ENCODE measurements around the gene C7orf57.

DNA sequence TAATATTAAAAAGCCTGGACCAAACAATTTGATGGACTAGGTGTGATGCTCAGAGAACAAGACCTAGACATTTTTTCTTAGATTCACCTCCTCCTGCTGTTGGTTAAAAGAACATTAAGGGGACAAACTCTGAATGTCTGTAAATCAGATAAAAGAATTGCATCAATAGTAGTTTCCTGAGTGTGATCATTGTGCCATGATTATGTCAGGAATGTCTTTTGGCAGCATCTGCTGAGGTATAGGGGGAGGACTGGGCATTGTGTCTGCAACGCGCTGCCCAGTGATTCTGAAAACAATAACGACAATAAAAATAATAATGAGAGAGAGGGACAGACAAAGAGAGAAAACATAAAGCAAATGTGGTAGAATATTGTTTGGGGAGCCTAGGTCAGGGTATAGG, 6.9 kb downstream of the C7orf57 start:
- TF ChIP-seq RCOR1 (conservative IDR thresholded peaks at IDR 0.05; ENCODE audit: low read depth, low read length) (no peak), CREB1 (IDR thresholded peaks at IDR 0.05; ENCODE audit: low read depth) (no peak), ZZZ3 (IDR thresholded peaks at IDR 0.05; ENCODE audit: control insufficient read depth, insufficient read length, low read depth) (no peak), HDAC2 (IDR thresholded peaks at IDR 0.05) (no peak), MYC (IDR thresholded peaks at IDR 0.05; ENCODE audit: insufficient read depth, insufficient read length, insufficient replicate concordance, low read length, severe bottlenecking) (no peak), BHLHE40 (IDR thresholded peaks at IDR 0.05; ENCODE audit: borderline replicate concordance in 1 of 2, low read depth in 2 of 2, low read length in 1 of 2) (no peak), NFIC (IDR thresholded peaks at IDR 0.05; ENCODE audit: low read depth, low read length) (no peak)
